T-helper 1 cell (primary cell): ENCODE results near the gene RHAG.

Experiments used
- DNase-seq, 5 donors: peaks; one replicate each; pipeline ENCODE4 v3.0.0-alpha.2; 2012 to 2020

The RHAG gene

GRCh38 chr6:49563006-49563886 lies 73.4 kb downstream of the RHAG start:
- DNase-seq, result no peak

GRCh38 chr6:49558238-49558637 lies 78.4 kb downstream of the RHAG start:
- DNase-seq, result no peak

- no peak for DNase-seq
Observed at GRCh38 chr6:49557177-49557576, 79.5 kb downstream of the RHAG start.

- DNase-seq, result peak in 1 of 5 donors; percentile 17
Observed at GRCh38 chr6:49556429-49556837, 80.2 kb downstream of the RHAG start.

GRCh38 chr6:49555951-49556350 lies 80.7 kb downstream of the RHAG start:
- no peak for DNase-seq
